Vagina (tissue), 2 donors: Measurements from ENCODE around the gene PRKCE. TPM values are rescaled to one million over a fixed set of nuclear protein-coding genes. Genes with fewer than 3 reads are reported as not detected.

Experiments used
- DNase-seq, 2 donors: peaks; one replicate each; pipeline ENCODE4 v3.0.0-alpha.2; 2017; ENCODE audit errors: extremely low spot score in 2 of 2
- H3K27ac ChIP-seq: fragments of 200-600 bp; sonication (generic); one replicate; pipeline ENCODE4 v1.5.1; 2019
- H3K27me3 ChIP-seq: fragments of 200-600 bp; sonication (generic); one replicate; pipeline ENCODE4 v1.5.1; 2019
- H3K36me3 ChIP-seq, 2 donors: fragments of 200-600 bp; sonication (generic); one replicate each; pipeline ENCODE4 v1.5.1; 2017 to 2019
- H3K4me1 ChIP-seq: fragments of 200-600 bp; sonication (generic); one replicate; pipeline ENCODE4 v1.5.1; 2019
- H3K4me3 ChIP-seq, 2 donors: fragments of 200-600 bp; sonication (generic); 1 replicate in 1 of 2; 2 replicates in 1 of 2; pipeline ENCODE4 v1.5.1; 2016 to 2019
- H3K9me3 ChIP-seq: fragments of 200-600 bp; sonication (generic); one replicate; pipeline ENCODE4 v1.5.1; 2019
- POLR2A ChIP-seq, 2 donors: fragments of 450-650 bp; IDR thresholded peaks; one replicate each; pipeline ENCODE4 v1.6.1; 2017; ENCODE audit warnings: antibody characterized with exemption in 2 of 2, mild to moderate bottlenecking in 2 of 2, moderate library complexity in 2 of 2
- POLR2AphosphoS5 ChIP-seq, 2 donors: sonication (generic); formaldehyde crosslinking; IDR thresholded peaks; one replicate each; pipeline ENCODE4 v1.9.0; 2017; ENCODE audit warnings: antibody characterized with exemption in 2 of 2, mild to moderate bottlenecking in 2 of 2, low read depth in 1 of 2; ENCODE audit not compliant: insufficient read depth in 1 of 2
- intact Hi-C: fragments of 100-400 bp; cut with DNase I; formaldehyde crosslinking; loops from one replicate; pipeline ENCODE4 v1.15.1; 2023
- total RNA-seq: library from RNA; depleted of rRNA; stranded (reverse); fragments of >200 nt; gene quantifications from one replicate; pipeline ENCODE4 v1.2.3, GENCODE V29; 2016
- TF ChIP-seq, protein P1 (sequence below), 3 experiments: fragments of 450-650 bp in 2 of 3; fragments of 200-600 bp in 1 of 3; sonication (generic) in 1 of 3; IDR thresholded peaks; one replicate each; pipeline ENCODE4 v1.5.1; 2017 to 2019; ENCODE audit warnings: antibody characterized with exemption in 3 of 3, mild to moderate bottlenecking in 2 of 3, moderate library complexity in 2 of 3

Gene PRKCE
- total RNA-seq, 1 donor from 2014 or later = 11.8 TPM

DNA sequence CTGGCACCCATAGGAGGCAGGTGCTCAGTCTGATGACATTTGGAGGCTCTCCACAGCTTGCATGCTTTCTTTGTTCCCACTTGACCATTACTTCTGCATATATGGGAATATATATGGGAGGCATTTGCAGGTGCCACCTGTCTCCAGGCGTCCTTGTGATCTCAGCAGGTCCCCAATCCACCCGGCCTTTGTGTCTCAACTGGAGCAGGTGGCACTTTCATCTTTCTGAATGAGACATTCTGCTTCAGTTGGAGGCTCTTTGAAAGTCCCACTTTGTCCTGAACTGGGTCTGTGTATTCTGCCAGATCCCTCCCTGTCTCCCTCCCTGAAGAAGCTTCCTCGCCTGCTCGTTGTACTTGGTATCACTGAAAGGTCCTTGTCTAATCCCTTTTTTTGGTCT lies 327.6 kb downstream of the PRKCE start:
- TF ChIP-seq POLR2AphosphoS5 (IDR thresholded peaks at IDR 0.05; ENCODE audit: insufficient read depth in 1 of 2, low read depth in 1 of 2) = no peak
- TF ChIP-seq, protein P1, sequence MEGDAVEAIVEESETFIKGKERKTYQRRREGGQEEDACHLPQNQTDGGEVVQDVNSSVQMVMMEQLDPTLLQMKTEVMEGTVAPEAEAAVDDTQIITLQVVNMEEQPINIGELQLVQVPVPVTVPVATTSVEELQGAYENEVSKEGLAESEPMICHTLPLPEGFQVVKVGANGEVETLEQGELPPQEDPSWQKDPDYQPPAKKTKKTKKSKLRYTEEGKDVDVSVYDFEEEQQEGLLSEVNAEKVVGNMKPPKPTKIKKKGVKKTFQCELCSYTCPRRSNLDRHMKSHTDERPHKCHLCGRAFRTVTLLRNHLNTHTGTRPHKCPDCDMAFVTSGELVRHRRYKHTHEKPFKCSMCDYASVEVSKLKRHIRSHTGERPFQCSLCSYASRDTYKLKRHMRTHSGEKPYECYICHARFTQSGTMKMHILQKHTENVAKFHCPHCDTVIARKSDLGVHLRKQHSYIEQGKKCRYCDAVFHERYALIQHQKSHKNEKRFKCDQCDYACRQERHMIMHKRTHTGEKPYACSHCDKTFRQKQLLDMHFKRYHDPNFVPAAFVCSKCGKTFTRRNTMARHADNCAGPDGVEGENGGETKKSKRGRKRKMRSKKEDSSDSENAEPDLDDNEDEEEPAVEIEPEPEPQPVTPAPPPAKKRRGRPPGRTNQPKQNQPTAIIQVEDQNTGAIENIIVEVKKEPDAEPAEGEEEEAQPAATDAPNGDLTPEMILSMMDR (IDR thresholded peaks at IDR 0.05) = no peak
- no peak for TF ChIP-seq POLR2A (IDR thresholded peaks at IDR 0.05)
- Histone ChIP-seq H3K9me3 (no peaks in the 10 kb centered on the region), H3K4me1 (no peaks in the 10 kb centered on the region), H3K4me3 (no peak overlapping the region), H3K36me3 (no peaks in the 10 kb centered on the region), H3K27me3 (no peaks in the 10 kb centered on the region), H3K27ac (no peak overlapping the region)
- DNase-seq = peak in 1 of 2 donors; percentile 65
- intact Hi-C loops = no loop called here

DNA sequence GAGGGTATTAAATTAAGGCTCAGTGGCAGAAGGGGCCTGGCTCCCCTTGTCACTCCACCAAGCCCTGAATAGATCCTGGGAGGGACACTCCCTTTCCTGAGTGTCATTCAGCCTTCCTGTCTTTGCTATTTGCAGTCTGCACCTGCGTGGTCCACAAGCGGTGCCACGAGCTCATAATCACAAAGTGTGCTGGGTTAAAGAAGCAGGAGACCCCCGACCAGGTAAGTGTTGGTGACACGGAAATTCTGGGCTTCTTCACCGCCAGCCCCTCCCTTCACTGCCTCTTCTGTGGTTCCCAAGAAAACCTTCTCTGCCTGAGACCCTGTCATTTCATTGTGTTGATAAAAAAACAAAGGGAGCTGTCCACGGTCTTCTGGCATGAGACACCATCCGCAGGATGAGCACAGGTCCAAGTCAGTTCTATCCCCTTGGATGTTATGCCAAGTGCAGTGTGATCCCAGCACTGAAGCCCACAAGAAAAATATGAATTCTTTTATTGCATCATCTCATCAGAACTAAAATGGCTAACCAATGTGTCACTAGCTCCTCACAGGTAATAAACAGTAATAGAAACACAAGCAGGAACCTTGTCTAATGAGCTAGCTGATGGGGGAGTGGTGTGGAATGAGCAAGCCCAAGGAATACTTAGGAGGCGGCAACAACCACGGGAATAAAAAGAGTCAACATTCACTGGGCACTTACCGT lies 328.8 kb downstream of the PRKCE start:
- intact Hi-C loops = no loop called here
- H3K27ac ChIP-seq = no peak overlapping the region
- no peak overlapping the region for H3K4me3 ChIP-seq
- TF ChIP-seq POLR2AphosphoS5 (IDR thresholded peaks at IDR 0.05; ENCODE audit: insufficient read depth in 1 of 2, low read depth in 1 of 2) (no peak), POLR2A (IDR thresholded peaks at IDR 0.05) (no peak)
- TF ChIP-seq, protein P1 (IDR thresholded peaks at IDR 0.05) = no peak
- H3K4me1 ChIP-seq = no peaks in the 10 kb centered on the region
- DNase-seq = peak in 1 of 2 donors; percentile 60
- H3K27me3 ChIP-seq = no peaks in the 10 kb centered on the region
- no peaks in the 10 kb centered on the region for H3K36me3 ChIP-seq
- no peaks in the 10 kb centered on the region for H3K9me3 ChIP-seq

DNA sequence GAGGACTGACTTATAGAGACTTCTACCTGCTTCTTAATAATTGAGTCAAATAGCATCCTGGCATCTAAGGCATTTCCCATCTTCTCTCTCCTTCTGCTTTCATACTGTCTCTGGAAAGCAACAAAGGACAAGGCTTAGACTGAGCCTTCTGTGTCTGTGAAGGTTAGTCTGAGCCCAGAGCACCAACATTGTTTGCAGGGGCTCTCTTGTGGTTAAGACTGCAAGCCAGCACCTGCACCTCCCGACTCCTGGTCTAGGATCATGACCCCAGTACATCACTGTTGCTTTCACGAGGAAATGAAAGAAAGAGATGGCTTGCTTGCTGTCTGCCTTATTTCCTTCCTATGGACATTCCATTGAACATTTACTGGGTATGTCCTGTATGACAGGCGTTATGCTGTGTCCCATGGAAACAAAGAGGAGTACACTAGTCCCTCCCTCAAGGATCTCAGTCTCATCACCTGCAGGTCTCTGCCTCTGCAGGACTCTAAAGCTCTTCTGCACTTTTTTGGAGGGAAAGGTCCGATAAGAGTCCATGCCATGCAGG lies 330.0 kb downstream of the PRKCE start:
- Histone ChIP-seq H3K9me3 (no peaks in the 10 kb centered on the region), H3K4me1 (no peaks in the 10 kb centered on the region), H3K4me3 (no peak overlapping the region), H3K27me3 (no peaks in the 10 kb centered on the region), H3K36me3 (no peaks in the 10 kb centered on the region), H3K27ac (no peak overlapping the region)
- TF ChIP-seq, protein P1 (IDR thresholded peaks at IDR 0.05) = no peak
- TF ChIP-seq POLR2AphosphoS5 (IDR thresholded peaks at IDR 0.05; ENCODE audit: insufficient read depth in 1 of 2, low read depth in 1 of 2) = no peak
- intact Hi-C loops = no loop called here
- DNase-seq = no peak

DNA sequence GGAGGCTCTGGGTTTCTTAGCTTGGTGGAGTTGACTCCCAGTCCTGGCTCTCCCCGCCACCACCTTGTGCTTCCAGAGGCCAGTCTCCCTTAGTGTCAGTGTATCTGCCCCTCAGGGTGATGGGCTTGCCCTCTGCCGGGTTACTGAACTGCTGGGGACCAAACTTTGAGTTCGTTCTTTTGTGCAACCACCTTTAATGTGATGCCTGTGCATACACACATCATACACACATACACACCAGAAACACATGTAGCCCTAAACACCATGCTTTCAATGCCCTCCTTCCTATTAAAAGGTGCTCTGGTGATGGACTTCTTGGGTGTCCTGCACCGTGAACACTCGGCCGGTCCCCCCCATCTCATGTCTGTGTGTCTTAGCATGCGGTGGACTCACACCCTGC lies 330.6 kb downstream of the PRKCE start:
- no peaks in the 10 kb centered on the region for H3K36me3 ChIP-seq

More for the DNA sequence above, 330.6 kb downstream of the PRKCE start:
- intact Hi-C loops = no loop called here
- no peak for DNase-seq
- no peak for TF ChIP-seq POLR2AphosphoS5 (IDR thresholded peaks at IDR 0.05; ENCODE audit: insufficient read depth in 1 of 2, low read depth in 1 of 2)
- TF ChIP-seq, protein P1 (IDR thresholded peaks at IDR 0.05) = no peak
- no peak for TF ChIP-seq POLR2A (IDR thresholded peaks at IDR 0.05)
- Histone ChIP-seq H3K27ac (no peak overlapping the region), H3K27me3 (no peaks in the 10 kb centered on the region), H3K4me3 (no peak overlapping the region), H3K4me1 (no peaks in the 10 kb centered on the region), H3K9me3 (no peaks in the 10 kb centered on the region)
